K562 (cell line): Measurements from ENCODE around the gene EXOC3. TPM values are rescaled to one million over a fixed set of nuclear protein-coding genes. Genes with fewer than 3 reads are reported as not detected.

ENCODE experiments used
- ATAC-seq: fragments of 200-7000 bp; cut with Tn5 transposase; 3 replicates; pipeline ENCODE4 v1.9.1; 2020; ENCODE audit warnings: moderate library complexity
- BruUV-seq: library from RNA; stranded (reverse); fragments of 400-500 nt; replicated peaks from 2 replicates; lab custom pipeline; 2021; lab: Mats Ljungman, UMichigan
- CTCF ChIA-PET: fragments of 300-600 bp; formaldehyde crosslinking; extraction: SDS; loops from one replicate; lab custom pipeline; 2021; ENCODE audit warnings: low intra/inter-chr PET ratio; lab: Yijun Ruan, JAX
- POLR2A ChIA-PET: fragments of 300-600, 350-650 bp; sonication (Branson Sonifier 250); formaldehyde crosslinking; extraction: SDS; loops from one replicate; lab custom pipeline; 2021; ENCODE audit warnings: antibody characterized with exemption, inconsistent platforms; lab: Yijun Ruan, JAX
- DNase-seq, 4 experiments: peaks; one replicate each; pipeline versions ENCODE4 v3.0.0 to v3.0.0-alpha.2; 2011 to 2018; ENCODE audit warnings: low spot score in 3 of 4, mixed read lengths in 3 of 4; ENCODE audit errors: extremely low read depth in 1 of 4
- FAIRE-seq: peaks from 2 replicates; lab custom pipeline; 2011; peaks lifted over from hg19 to GRCh38; lab: Jason Lieb, UNC
- H2AFZ ChIP-seq: 2 replicates; pipeline ENCODE4 v1.6.0; 2011; ENCODE audit warnings: low read depth, low read length, control low read depth, inconsistent platforms
- H3K27ac ChIP-seq: fragments of 200-600 bp; 3 replicates; pipeline ENCODE4 v1.8.0; 2011; ENCODE audit warnings: low read depth, mild to moderate bottlenecking, control low read depth, inconsistent platforms, low read length, moderate library complexity, mixed read lengths; ENCODE audit errors: extremely low read depth
- H3K27me3 ChIP-seq, 2 experiments: fragments of 300-600 bp in 1 of 2; 2 replicates in 1 of 2; 3 replicates in 1 of 2; pipeline versions ENCODE4 v1.6.0 to v1.8.0; 2011; ENCODE audit warnings: inconsistent platforms in 2 of 2, low read length in 2 of 2, mild to moderate bottlenecking in 1 of 2, mixed read lengths in 1 of 2, moderate library complexity in 1 of 2; ENCODE audit not compliant: control insufficient read depth in 2 of 2, insufficient read depth in 2 of 2
- H3K36me3 ChIP-seq: fragments of 300-600 bp; 3 replicates; pipeline ENCODE4 v1.8.0; 2011; ENCODE audit warnings: mild to moderate bottlenecking, low read length, inconsistent platforms; ENCODE audit not compliant: control insufficient read depth, insufficient read depth
- H3K4me1 ChIP-seq, 2 experiments: fragments of 200-600 bp in 1 of 2; replicated peaks in 1 of 2; 2 replicates in 1 of 2; 3 replicates in 1 of 2; pipeline versions ENCODE4 v1.5.1 to v1.8.0; 2011; ENCODE audit warnings: inconsistent platforms in 2 of 2, low read length in 2 of 2, mild to moderate bottlenecking in 1 of 2, mixed read lengths in 1 of 2, moderate library complexity in 1 of 2; ENCODE audit not compliant: control insufficient read depth in 2 of 2, insufficient read depth in 2 of 2
- H3K4me2 ChIP-seq: 2 replicates; pipeline ENCODE4 v1.6.1; 2011; ENCODE audit warnings: low read length, control low read depth, inconsistent platforms, mixed read lengths; ENCODE audit not compliant: insufficient read depth
- H3K4me3 ChIP-seq: fragments of 200-600 bp; sonication (generic), shearing (Covaris generic); 2 replicates; pipeline ENCODE4 v1.5.1; 2016; ENCODE audit warnings: control low read depth, inconsistent platforms
- H3K79me2 ChIP-seq: fragments of 200-600 bp; 3 replicates; pipeline ENCODE4 v1.8.0; 2011; ENCODE audit warnings: low read length, inconsistent platforms; ENCODE audit not compliant: control insufficient read depth, insufficient read depth
- H3K9ac ChIP-seq, 2 experiments: 2 replicates each; pipeline versions ENCODE4 v1.6.0 to v1.6.1; 2011; ENCODE audit warnings: low read depth in 2 of 2, low read length in 2 of 2, control low read depth in 1 of 2, inconsistent platforms in 1 of 2, mild to moderate bottlenecking in 1 of 2, mixed read lengths in 1 of 2; ENCODE audit not compliant: insufficient read depth in 1 of 2
- H3K9me1 ChIP-seq: one replicate; pipeline ENCODE4 v1.6.0; 2011; ENCODE audit warnings: inconsistent platforms, mild to moderate bottlenecking, low read length, moderate library complexity; ENCODE audit not compliant: control insufficient read depth, insufficient read depth
- H3K9me3 ChIP-seq: replicated peaks from 2 replicates; pipeline ENCODE4 v1.5.1; 2011; ENCODE audit warnings: low read depth, low read length, inconsistent platforms; ENCODE audit not compliant: control insufficient read depth, insufficient read depth
- H4K20me1 ChIP-seq: replicated peaks from 2 replicates; pipeline ENCODE4 v1.6.1; 2011; ENCODE audit warnings: low read length, inconsistent platforms, mixed read lengths; ENCODE audit not compliant: control insufficient read depth, insufficient read depth
- CHCHD3 ChIP-seq: fragments of 250-450 bp; sonication (Bioruptor Pico); IDR thresholded peaks from 2 replicates; pipeline ENCODE4 v2.1.2; 2022; ENCODE audit warnings: mild to moderate bottlenecking
- CHD4 ChIP-seq: fragments of 200-600 bp; sonication (generic); IDR thresholded peaks from 3 replicates; pipeline ENCODE4 v1.6.1; 2012; ENCODE audit warnings: low read depth, mild to moderate bottlenecking, mixed read lengths, low read length, inconsistent platforms; ENCODE audit not compliant: insufficient read depth, insufficient replicate concordance, poor library complexity, severe bottlenecking
- MTA1 ChIP-seq: fragments of 450-650 bp; IDR thresholded peaks from 2 replicates; pipeline ENCODE4 v1.6.1; 2017; ENCODE audit warnings: borderline replicate concordance
- NCOA4 ChIP-seq: fragments of 450-650 bp; IDR thresholded peaks from 2 replicates; pipeline ENCODE4 v1.6.1; 2018; ENCODE audit warnings: mild to moderate bottlenecking; ENCODE audit not compliant: partially characterized antibody
- TAL1 ChIP-seq: fragments of 450-650 bp; IDR thresholded peaks from 2 replicates; pipeline ENCODE4 v1.6.1; 2016; ENCODE audit warnings: mild to moderate bottlenecking
- WGBS: fragments of 100-300 bp; shearing (Covaris generic); methylation state at CpG from one replicate; pipeline ENCODE4 v1.1.6; 2016; ENCODE audit warnings: low coverage, mixed read lengths; ENCODE audit not compliant: insufficient coverage; ENCODE audit errors: missing lambda C conversion rate; 5-methylcytosine and 5-hydroxymethylcytosine counted together
- in situ Hi-C: fragments of 300-500 bp; cut with MboI; formaldehyde crosslinking; loops from 4 replicates; pipeline ENCODE4 v1.15.0; 2018; ENCODE audit warnings: inconsistent platforms, mixed read lengths
- intact Hi-C: fragments of 100-400 bp; cut with micrococcal nuclease; formaldehyde crosslinking; loops from 2 replicates; pipeline ENCODE4 v1.14.2; 2022
- polyA plus RNA-seq, 8 experiments: library from polyadenylated mRNA; depleted of rRNA in 4 of 8; stranded (reverse) in 5 of 8; unstranded in 3 of 8; fragments of >200 nt; fragmentation: Nextera tagmentation in 2 of 8; fragmentation: Illumina TruSeq in 1 of 8; extraction: Ambion mirVana in 2 of 8; extraction: Trizol in 1 of 8; gene quantifications; 2 replicates each; pipeline versions ENCODE4 v1.2.1 to v1.2.3, GENCODE V29; 2011 to 2014; ENCODE audit warnings: inconsistent platforms in 1 of 8, missing spikeins in 1 of 8
- total RNA-seq, 7 experiments: library from RNA; depleted of rRNA in 6 of 7; stranded (reverse); fragments of >200 nt in 6 of 7; fragmentation: Illumina TruSeq in 2 of 7; extraction: Trizol in 2 of 7; gene quantifications; 2 replicates each; pipeline versions ENCODE4 v1.2.1 to v1.2.3, GENCODE V29; 2011 to 2021; ENCODE audit warnings: low replicate concordance in 1 of 7
- TF ChIP-seq, protein P1 (sequence below): fragments of 450-650 bp; IDR thresholded peaks from 2 replicates; pipeline ENCODE4 v1.6.1; 2016; ENCODE audit warnings: low read depth, mild to moderate bottlenecking, moderate library complexity
- TF ChIP-seq, protein P2 (sequence below): fragments of 250-450 bp; sonication (Bioruptor Pico); IDR thresholded peaks from 2 replicates; pipeline ENCODE4 v1.5.0; 2021; ENCODE audit warnings: mild to moderate bottlenecking, moderate library complexity

EXOC3 gene
- total and polyA plus RNA-seq, 9 of the 15 experiments (the other 6 are each of a cell fraction or from before 2014, with no cell fraction given) = 1.4 to 41.9 (median 22.4) TPM

DNA sequence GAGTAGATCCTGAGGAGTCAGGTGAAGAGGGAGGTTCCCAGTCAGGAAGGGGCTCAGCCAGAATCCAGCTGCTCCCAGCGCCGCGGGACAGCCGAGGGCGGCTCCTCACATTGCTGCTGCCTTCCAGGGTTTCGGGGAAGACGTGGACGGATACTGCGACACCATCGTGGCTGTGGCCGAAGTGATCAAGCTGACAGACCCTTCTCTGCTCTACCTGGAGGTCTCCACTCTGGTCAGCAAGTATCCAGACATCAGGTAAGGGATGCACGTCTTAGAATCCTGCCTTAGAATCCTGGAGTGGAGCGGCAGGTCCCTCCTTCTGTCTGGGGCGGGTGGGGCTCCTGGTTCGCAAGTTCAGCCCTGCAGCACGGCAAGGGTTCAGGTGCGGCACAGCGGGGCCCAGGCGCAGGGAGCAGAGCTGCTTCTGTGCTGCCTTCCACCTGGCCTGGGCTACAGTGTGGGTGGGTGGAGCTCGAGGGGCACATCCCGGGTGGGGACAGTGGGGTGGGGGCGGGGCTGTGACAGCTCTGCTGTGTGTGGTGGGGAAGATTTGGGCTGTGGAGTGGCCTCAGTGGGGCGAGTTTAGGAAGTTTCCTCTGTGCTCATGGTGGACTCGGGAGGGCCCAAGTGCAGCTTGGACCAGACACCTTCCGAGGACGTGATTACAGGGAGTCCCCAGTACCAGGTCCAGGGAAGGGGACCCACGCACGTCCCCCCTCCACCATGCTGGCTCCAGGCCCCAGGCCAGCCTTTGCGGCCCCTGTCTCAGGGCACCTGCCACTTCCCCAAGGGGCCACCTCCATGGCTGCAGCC lies 22.8 kb downstream of the EXOC3 start:
- BruUV-seq = no TSS peak
- FAIRE-seq = no peak
- 89% methylated on average over 25 of the region's 29 CpGs for WGBS
- Histone ChIP-seq H3K4me3 (no peak overlapping the region), H3K27ac (no peak overlapping the region), H3K36me3 (peaks cover 56% of the 10 kb centered on the region; the same call in 2 of the 3 replicates)
- TF ChIP-seq TAL1 (no peak), MTA1 (no peak), CHCHD3 (no peak), NCOA4 (no peak), CHD4 (no peak)
- TF ChIP-seq, protein P1, sequence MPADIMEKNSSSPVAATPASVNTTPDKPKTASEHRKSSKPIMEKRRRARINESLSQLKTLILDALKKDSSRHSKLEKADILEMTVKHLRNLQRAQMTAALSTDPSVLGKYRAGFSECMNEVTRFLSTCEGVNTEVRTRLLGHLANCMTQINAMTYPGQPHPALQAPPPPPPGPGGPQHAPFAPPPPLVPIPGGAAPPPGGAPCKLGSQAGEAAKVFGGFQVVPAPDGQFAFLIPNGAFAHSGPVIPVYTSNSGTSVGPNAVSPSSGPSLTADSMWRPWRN = no peak
- TF ChIP-seq, protein P2, sequence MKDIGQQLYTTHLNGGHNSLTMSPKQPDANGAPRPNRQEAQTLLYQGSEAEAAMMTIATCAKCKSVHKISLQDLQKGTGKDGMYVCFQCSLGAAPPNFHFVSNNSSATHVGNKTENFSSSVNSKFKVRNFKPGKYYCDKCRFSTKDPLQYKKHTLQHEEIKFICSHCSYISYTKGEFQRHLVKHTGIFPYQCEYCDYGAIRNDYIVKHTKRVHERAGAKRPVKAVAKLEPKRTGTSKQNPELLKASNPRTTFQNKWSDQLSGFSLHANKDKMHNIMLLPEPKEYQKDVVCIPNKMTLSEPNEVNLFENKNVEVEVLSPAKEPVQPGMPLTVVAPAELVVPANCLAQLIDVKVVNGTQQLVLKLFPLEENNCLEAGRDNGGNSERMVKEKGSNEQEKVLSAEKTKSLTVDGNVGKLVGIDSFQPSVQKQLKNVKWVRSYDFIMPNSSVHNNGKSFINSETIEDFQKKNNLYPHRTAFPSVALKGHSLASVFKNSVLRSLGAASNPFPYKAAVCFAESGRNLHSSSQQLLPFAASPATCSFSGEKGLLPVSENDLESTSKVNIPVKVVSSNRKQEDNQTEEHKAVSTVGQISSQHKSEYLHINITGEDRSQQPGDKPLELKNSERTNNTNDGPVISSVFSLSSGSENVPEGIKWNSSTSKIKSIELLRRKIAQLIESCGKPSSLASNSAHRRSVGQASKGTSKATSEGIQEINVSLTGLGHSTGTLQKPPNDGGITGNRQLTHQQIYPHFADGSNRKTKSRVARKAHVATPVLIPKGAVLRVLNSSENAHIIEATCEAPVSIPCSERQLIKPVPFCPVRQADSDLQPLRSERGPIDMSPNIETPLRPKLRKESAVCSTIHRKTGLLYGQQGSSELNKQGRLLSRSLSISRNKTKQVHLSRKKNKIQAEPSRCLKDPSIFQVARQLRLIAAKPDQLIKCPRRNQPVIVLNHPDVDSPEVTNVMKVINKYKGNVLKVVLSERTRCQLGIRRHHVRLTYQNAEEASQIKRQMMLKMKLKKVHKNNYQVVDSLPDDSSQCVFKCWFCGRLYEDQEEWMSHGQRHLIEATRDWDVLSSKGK = no peak
- TF ChIP-seq, all 486 proteins: peak for 0
- H3K9ac ChIP-seq = peak overlapping the region in 1 of 2 experiments; percentile 54; a peak in 1 of 4 replicates
- ChIA-PET CTCF (no interaction called here), POLR2A (no interaction called here)
- no peaks in the 10 kb centered on the region for H3K9me3 ChIP-seq
- no peak overlapping the region for H3K4me2 ChIP-seq
- H2AFZ ChIP-seq = no peak overlapping the region
- H3K4me1 ChIP-seq = peaks cover under 1 to 36% of the 10 kb centered on the region in 2 experiments; a peak in 3 of 5 replicates
- intact Hi-C loops (no loop called here), in situ Hi-C loops (no loop called here)
- peaks cover under 1% of the 10 kb centered on the region; the same call in 1 of the 3 replicates for H3K79me2 ChIP-seq
- H3K9me1 ChIP-seq = no peaks in the 10 kb centered on the region
- H4K20me1 ChIP-seq = no peaks in the 10 kb centered on the region
- no peaks in the 10 kb centered on the region for H3K27me3 ChIP-seq
- no peak for DNase-seq
- no peak for ATAC-seq
